Fibroblast of lung (primary cell): ENCODE measurements around the gene LCN10.

ENCODE experiments used
- CTCF ChIP-seq, 2 donors: IDR thresholded peaks in 1 of 2; conservative IDR thresholded peaks in 1 of 2; 1 replicate in 1 of 2; 2 replicates in 1 of 2; pipeline ENCODE4 v1.5.1; 2011 to 2012; ENCODE audit warnings: low read length in 2 of 2, control low read depth in 1 of 2, inconsistent platforms in 1 of 2, low read depth in 1 of 2, mild to moderate bottlenecking in 1 of 2
- EZH2 ChIP-seq: IDR thresholded peaks from 2 replicates; pipeline ENCODE4 v1.5.1; 2012; ENCODE audit warnings: low read length, control low read depth, mild to moderate bottlenecking; ENCODE audit errors: missing control alignments

GRCh38 chr9:136735812-136736480 is 6.8 kb downstream of the LCN10 start:
- TF ChIP-seq CTCF (conservative IDR thresholded peaks at IDR 0.05 in 1 of 2, IDR thresholded peaks at IDR 0.05 in 1 of 2; ENCODE audit: low read depth in 1 of 2, low read length in 2 of 2) (no peak), EZH2 (no peak)
